HG03139 (cell line): Measurements from ENCODE around the gene PPP2R5D.
A peak's percentile ranks its signal among the peaks of the same experiment; 100 is the strongest.

Experiments used
- ATAC-seq: cut with Tn5 transposase; IDR thresholded peaks from one replicate; pipeline ENCODE4 v1.9.1; 2021; ENCODE audit not compliant: unreplicated experiment

Gene PPP2R5D

GRCh38 chr6:43053545-43054205, 69.3 kb downstream of the PPP2R5D start, which contains the start of gene CUL7:
Gene CUL7 (minus strand): TSS chr6:43053851. CDS start chr6:43052788, 1,063 bp downstream.
- ATAC-seq, result peak; percentile 82

GRCh38 chr6:43054206-43054943, 70.0 kb downstream of the PPP2R5D start:
- ATAC-seq, result no peak

- no peak for ATAC-seq
Observed at GRCh38 chr6:43055966-43056365, 71.6 kb downstream of the PPP2R5D start.

- ATAC-seq, result no peak
Observed at GRCh38 chr6:43058531-43058930, 74.2 kb downstream of the PPP2R5D start.

- ATAC-seq, result peak; percentile 85
Observed at GRCh38 chr6:43059168-43060033, 75.0 kb downstream of the PPP2R5D start, which contains the start of the genes KLC4 and MRPL2. Gene KLC4 (plus strand): TSS chr6:43059631. CDS start chr6:43061336, 1,705 bp downstream. Gene MRPL2 (minus strand): TSS chr6:43059434. CDS start chr6:43059381, 53 bp downstream.

- no peak for ATAC-seq
Observed at GRCh38 chr6:43060034-43060754, 75.8 kb downstream of the PPP2R5D start.

- ATAC-seq, result no peak
Observed at GRCh38 chr6:43060755-43061633, 76.6 kb downstream of the PPP2R5D start.

- no peak for ATAC-seq
Observed at GRCh38 chr6:43061861-43062260, 77.5 kb downstream of the PPP2R5D start.
